IPS-18a (cell line): ENCODE results near the gene H1-8.

Experiments
- H3K27ac ChIP-seq: one replicate; pipeline ENCODE4 v1.5.1; 2013; ENCODE audit warnings: low read length
- H3K27me3 ChIP-seq: one replicate; pipeline ENCODE4 v1.6.1; 2013; ENCODE audit warnings: mild to moderate bottlenecking, low read length; ENCODE audit not compliant: control insufficient read depth, insufficient read depth
- H3K36me3 ChIP-seq: one replicate; pipeline ENCODE4 v1.6.1; 2013; ENCODE audit warnings: low read depth, low read length; ENCODE audit not compliant: control insufficient read depth
- H3K4me1 ChIP-seq: one replicate; pipeline ENCODE4 v1.6.1; 2013; ENCODE audit warnings: low read depth, low read length; ENCODE audit not compliant: control insufficient read depth
- H3K4me3 ChIP-seq: one replicate; pipeline ENCODE4 v1.5.1; 2013; ENCODE audit warnings: low read length
- H3K9ac ChIP-seq: one replicate; pipeline ENCODE4 v1.6.1; 2013; ENCODE audit warnings: mild to moderate bottlenecking, low read length, moderate library complexity
- H3K9me3 ChIP-seq: one replicate; pipeline ENCODE4 v1.6.1; 2013; ENCODE audit warnings: low read depth, low read length; ENCODE audit not compliant: control insufficient read depth

H1-8 gene

DNA sequence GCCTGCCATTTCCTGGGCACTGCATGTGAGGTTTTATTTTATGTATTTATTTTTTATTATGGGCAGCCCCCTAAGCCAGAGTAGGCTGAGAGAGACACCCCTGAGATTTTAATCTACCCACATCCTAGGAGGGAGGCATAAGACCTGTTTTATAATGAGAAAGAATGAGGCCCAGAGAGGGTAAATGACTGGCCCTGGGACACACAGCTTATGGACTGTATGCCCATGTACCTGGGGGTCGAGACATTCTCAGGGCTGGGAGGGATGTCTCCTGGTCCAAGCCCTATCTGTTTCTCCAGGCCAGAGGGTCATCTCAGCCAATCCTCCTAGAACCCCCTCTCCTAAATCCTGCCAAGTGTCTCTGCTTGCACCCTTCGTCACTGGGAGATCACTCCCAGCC lies 57.4 kb downstream of the H1-8 start:
- no peaks in the 10 kb centered on the region for H3K9me3 ChIP-seq
- H3K4me3 ChIP-seq, result no peak overlapping the region
- no peak overlapping the region for H3K9ac ChIP-seq
- H3K36me3 ChIP-seq, result no peaks in the 10 kb centered on the region
- H3K27ac ChIP-seq, result no peak overlapping the region
- peaks cover 44% of the 10 kb centered on the region for H3K4me1 ChIP-seq
- peaks cover 15% of the 10 kb centered on the region for H3K27me3 ChIP-seq
